ENCODE results near the gene HOXA10. TPM values are rescaled to one million over a fixed set of nuclear protein-coding genes. Genes with fewer than 3 reads are reported as not detected.

Gene HOXA10
- total RNA-seq, 1 donor from 2014 or later, result not detected

GRCh38 chr7:27134392-27134791 lies 39.7 kb downstream of the HOXA10 start:
- no peak for DNase-seq
- Histone ChIP-seq H3K27me3 (ENCODE audit: low read depth) (peaks cover 100% of the 10 kb centered on the region), H3K27ac (replicated peaks) (no peak overlapping the region), H3K4me3 (no peak overlapping the region), H3K4me1 (peaks cover 12% of the 10 kb centered on the region), H3K9me3 (replicated peaks) (no peaks in the 10 kb centered on the region), H3K36me3 (no peaks in the 10 kb centered on the region)
- intact Hi-C loops (cut with micrococcal nuclease), result no loop called here
- TF ChIP-seq CTCF (IDR thresholded peaks at IDR 0.05; ENCODE audit: borderline replicate concordance), result no peak

GRCh38 chr7:27133409-27134231 lies 40.5 kb downstream of the HOXA10 start:
- no peak overlapping the region for H3K4me3 ChIP-seq
- no peak for DNase-seq
- peaks cover 10% of the 10 kb centered on the region for H3K4me1 ChIP-seq
- H3K27me3 ChIP-seq (ENCODE audit: low read depth), result peaks cover 100% of the 10 kb centered on the region
- H3K27ac ChIP-seq (replicated peaks), result no peak overlapping the region
- H3K9me3 ChIP-seq (replicated peaks), result no peaks in the 10 kb centered on the region
- TF ChIP-seq CTCF (IDR thresholded peaks at IDR 0.05; ENCODE audit: borderline replicate concordance), result no peak
- intact Hi-C loops (cut with micrococcal nuclease), result no loop called here
- no peaks in the 10 kb centered on the region for H3K36me3 ChIP-seq

- TF ChIP-seq CTCF (IDR thresholded peaks at IDR 0.05; ENCODE audit: borderline replicate concordance), result no peak
- Histone ChIP-seq H3K27ac (replicated peaks) (no peak overlapping the region), H3K27me3 (ENCODE audit: low read depth) (peaks cover 100% of the 10 kb centered on the region), H3K36me3 (no peaks in the 10 kb centered on the region), H3K9me3 (replicated peaks) (no peaks in the 10 kb centered on the region), H3K4me3 (no peak overlapping the region), H3K4me1 (peaks cover 10% of the 10 kb centered on the region)
- intact Hi-C loops (cut with micrococcal nuclease), result no loop called here
- no peak for DNase-seq
These were observed 41.1 kb downstream of the HOXA10 start for GRCh38 chr7:27132978-27133377.

- Histone ChIP-seq H3K27ac (replicated peaks) (no peak overlapping the region), H3K4me1 (peaks cover 10% of the 10 kb centered on the region), H3K36me3 (no peaks in the 10 kb centered on the region), H3K9me3 (replicated peaks) (no peaks in the 10 kb centered on the region), H3K4me3 (no peak overlapping the region), H3K27me3 (ENCODE audit: low read depth) (peaks cover 100% of the 10 kb centered on the region)
- intact Hi-C loops (cut with micrococcal nuclease), result no loop called here
- TF ChIP-seq CTCF (IDR thresholded peaks at IDR 0.05; ENCODE audit: borderline replicate concordance), result no peak
- no peak for DNase-seq
These were observed 41.9 kb downstream of the HOXA10 start for GRCh38 chr7:27132214-27132613.

GRCh38 chr7:27131390-27131819 lies 42.7 kb downstream of the HOXA10 start:
- no peaks in the 10 kb centered on the region for H3K9me3 ChIP-seq (replicated peaks)
- H3K27me3 ChIP-seq (ENCODE audit: low read depth), result peaks cover 100% of the 10 kb centered on the region
- no peak overlapping the region for H3K27ac ChIP-seq (replicated peaks)
- peaks cover 10% of the 10 kb centered on the region for H3K4me1 ChIP-seq
- peak overlapping the region; percentile 67 for H3K4me3 ChIP-seq
- TF ChIP-seq CTCF (IDR thresholded peaks at IDR 0.05; ENCODE audit: borderline replicate concordance), result no peak
- no peak for DNase-seq
- intact Hi-C loops (cut with micrococcal nuclease), result no loop called here
- H3K36me3 ChIP-seq, result no peaks in the 10 kb centered on the region
